ENCODE measurements around the gene SIAE.

The SIAE gene

DNA sequence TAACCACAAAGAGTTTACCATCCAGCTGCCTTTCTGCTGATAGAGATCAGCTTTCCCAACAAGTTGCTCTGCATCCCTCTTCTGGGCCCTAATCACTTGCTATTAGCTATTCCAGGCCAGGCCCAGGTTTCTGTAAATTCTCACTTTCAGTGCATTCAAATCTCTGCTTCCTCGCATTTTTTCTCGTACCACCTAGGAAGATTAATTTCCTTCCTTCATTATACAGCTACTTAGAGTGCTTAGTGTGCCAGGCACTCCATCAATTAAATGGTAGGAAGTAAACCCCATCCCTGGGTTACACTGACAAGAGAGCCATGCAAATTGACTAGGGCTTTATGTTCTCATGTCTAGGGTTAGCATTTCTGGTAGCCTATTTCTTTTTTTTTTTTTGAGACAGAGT is 9.7 kb downstream of the SIAE start:
- no peak for DNase-seq (ENCODE audit: low read depth)

DNA sequence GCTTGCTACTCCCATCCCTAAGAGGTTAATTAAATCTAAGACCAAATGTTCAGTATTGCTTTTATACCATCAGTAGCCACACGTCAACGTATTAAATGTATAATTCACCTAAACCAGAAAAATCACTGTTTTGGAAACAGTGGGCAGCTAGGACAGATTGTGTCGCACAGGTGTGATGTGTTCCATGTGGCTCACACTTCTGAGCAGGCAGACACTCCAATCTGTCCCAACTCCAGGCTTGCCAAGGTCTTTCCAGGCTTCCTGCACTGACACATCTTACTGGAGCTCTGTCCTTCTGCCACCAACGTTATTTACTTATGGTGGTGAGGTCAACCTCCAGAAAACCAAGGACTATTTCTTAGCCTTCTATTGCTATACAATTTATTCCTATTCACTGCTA is 11.4 kb downstream of the SIAE start:
- DNase-seq (ENCODE audit: low read depth) = no peak

DNA sequence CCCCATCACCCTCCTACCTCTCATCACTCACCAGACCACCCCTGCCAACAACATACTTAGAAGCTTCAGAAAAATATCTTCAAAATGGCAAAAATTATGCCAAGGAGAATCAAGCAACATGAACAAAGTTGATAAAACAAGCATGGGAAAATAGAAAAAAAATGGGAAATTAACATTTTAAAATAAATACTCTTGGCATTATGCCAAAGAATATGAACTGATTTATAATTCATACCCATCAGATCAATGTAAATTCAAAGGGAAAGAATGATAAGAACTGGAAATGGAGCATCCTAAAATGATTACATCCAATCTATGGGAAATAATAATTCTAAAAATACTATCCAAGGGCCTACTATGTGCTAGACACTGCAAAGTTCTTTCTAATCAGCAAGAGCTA is 12.0 kb downstream of the SIAE start:
- no peak for DNase-seq (ENCODE audit: low read depth)

DNA sequence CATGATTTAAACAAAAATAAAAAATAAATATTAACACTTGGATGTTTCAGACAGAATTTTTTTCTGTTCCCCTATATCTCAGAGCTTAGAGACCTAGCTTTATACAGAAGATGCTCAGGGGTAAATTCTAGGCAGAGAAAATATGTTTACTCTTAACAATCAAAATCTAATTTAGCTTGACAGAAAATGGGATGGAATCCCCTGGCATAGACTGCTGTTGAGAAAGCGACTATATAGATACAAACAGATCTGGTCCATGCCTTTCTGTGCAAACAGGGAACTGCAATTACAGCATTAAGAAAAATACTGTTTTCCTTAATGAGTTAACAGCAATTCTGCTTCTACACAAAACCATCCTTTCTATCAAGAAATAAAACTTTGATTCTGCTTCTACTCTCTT is 14.6 kb downstream of the SIAE start:
- DNase-seq (ENCODE audit: low read depth) = no peak

DNA sequence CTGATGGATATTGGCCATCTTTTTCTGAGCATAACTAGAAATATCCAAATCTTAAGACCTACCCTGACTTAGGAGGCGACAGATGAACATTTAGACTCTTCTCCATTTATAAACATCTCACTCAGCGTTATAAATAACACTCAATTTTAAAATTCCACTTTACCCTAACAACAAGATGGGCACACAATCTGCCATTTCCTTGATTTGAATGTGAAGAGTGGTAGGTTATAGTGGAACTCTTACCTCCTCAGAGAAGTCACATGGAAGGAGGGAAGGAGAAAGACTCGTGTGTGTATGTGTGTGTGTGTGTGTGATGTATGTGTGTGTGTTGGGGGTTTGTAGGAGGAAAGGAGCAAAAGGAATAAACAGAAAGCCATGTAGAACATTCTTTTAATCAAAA is 15.0 kb downstream of the SIAE start:
- DNase-seq (ENCODE audit: low read depth) = no peak

DNA sequence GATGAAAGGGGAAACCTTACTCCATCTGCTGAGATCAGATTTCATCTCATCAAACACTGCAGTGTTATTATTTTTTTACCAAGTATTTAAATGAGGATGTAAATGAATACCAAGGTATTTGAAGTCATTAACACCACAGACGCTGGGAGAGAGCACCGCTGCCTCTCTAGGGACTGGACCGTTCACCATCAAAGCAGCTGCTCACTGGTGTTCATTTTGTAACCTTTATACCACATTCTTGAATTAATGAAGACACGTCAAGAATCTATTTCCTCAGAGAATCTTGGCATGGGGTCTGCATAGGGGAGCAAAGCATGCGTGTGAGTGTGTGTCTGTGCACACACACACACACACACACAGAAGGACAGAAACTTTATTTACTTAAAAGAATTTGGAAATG is 15.6 kb downstream of the SIAE start:
- DNase-seq (ENCODE audit: low read depth) = no peak

DNA sequence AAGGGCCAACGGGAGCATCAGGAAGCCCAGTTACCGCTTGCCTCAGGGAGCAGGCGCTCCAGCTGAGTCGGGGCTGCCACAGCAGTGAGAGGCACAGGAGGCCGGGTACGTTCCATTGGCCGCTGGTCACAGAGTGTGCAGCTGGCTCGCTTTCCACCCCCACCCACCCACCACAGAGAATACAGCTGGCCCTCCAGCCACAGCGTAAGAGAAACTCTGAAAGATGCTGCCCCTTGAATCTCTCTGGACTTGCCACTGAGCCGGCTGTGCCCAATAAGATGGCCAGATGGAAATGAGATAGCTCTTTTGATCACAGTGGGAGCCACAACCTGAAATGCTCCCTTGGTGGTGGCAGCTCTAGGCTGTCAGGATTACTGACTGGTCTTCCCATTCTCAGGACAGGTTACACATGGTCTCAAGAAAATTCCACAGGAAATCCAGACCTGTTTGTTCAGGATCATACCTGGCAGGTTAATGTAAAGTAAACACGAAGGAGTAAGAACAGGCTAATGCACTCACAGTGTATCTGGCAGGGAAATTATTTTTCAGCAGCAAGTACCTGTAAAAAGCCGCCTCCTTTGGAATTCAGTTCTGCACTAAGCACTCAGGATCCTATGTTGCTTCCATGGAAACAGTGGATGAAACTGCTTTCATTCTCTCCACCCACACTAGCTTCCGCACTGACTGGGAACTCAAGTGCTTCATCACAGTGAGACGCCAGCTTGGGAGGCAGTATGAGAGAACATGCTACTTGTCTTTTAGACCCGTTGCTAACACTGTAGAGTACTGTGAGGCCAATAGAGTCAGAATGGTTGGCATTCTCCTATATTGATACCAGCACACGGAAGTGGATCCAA is 16.5 kb downstream of the SIAE start:
- DNase-seq (ENCODE audit: low read depth) = no peak

DNA sequence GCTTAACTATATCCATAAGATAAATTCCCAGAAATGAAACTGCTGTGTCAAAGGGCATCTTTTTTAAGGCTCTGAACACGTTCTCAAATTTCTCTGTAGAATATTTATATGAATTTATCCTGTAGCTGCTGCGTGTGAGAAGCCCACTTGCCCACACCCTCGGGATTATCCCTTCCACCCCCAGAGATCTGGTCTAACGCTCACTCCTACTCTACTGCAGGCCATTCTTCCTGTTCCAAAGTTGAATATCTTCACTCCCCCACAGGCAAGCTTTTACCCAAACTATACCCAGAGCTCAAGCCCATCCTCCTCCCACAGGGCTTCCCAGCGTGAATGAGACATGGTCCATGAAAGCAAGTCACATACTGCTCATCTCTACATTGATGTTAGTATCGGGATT is 24.9 kb downstream of the SIAE start:
- DNase-seq (ENCODE audit: low read depth) = no peak

DNA sequence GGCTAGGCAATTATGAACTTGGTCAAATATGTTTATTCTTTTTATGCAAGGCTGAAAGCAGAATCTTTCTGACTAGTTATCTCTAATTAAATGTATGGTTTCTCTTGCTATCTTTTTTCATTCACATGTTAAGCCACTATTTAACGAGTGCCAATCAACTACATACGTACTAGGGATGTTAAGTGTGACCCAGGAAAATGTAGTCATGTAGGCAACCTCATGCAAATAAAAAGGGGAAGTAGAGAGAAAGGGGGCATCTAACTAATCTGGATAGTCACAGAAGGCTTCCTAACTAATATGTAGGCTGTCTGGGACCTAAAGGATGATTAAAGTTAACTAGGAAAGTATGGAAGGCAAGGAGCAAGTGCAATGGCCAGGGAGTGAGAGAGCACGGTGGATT is 27.4 kb downstream of the SIAE start:
- DNase-seq (ENCODE audit: low read depth) = no peak

DNA sequence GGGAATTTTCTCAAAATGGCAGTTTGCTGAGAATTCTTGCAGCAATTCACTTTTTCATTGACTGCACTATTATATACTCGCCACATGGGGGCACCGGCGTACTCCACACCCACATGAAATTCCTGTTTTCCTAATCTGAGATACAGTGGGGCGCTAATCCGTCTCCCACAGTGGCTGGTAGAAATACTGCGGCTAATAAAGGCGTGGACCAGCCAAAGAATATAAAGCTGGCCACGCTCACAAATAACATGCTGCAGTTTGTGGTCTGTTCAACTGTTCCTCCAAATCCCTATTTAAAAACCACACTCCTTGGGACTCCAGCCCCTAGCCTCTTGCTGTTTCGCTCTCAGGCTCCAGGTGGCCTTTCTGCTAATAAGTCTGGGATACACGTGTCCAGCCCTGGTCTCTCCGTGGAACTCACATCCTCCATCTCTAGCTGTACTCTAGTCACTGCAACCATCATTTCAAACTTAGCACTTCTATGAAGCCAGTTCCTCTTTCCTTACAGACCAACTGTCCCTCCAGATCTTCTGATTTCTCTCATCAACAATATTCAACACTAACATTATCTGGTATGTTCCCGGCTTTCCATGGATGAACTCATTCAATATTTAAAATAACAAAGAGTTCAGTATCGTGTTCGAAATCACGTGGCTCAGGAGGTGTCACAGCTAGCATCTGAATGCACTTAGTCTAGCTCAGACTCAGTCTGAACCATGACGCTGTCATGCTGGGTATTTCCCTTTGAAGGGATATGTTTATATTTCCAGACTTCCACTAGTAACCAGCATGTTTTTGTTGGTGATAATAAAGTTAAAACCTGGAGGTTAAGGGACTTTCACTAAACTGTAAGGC is 28.9 kb downstream of the SIAE start:
- DNase-seq (ENCODE audit: low read depth) = peak; percentile 6

DNA sequence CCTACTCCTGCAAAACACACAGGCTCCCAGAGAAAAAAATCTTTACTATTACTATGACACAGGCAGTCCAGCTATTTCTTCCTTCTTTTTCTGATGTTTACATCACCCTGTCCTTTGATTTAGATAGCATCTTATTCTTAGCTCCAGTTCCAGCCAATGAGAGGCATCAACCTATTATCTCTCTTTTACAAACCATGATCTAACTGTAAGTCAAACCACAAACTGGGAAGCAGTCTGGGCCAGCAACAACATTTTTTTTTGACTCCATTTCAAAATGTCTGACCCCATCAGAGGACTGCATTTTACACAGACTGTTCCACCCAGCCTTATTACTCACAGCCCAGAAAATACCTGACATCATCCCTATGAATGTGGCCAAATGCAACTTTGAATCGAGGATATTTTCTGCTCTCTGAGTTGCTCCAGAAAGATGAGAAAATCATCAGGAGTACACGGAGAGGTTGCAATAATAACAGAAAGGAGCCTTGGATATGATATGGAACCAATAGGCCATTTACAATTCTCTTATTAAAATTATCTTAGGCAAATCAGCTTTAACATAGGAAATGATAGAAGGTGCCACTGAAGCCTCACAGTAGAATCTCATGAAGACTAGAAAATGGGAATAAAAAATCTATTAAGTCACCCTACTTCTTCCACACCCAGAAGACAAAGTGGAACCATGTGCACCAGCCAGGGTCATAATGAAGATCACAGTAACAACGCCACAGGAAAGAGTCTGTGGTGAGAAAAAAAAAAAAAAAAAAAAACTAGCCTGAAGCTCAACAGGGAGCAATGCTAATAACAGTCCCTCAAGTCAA is 29.7 kb downstream of the SIAE start:
- no peak for DNase-seq (ENCODE audit: low read depth)

DNA sequence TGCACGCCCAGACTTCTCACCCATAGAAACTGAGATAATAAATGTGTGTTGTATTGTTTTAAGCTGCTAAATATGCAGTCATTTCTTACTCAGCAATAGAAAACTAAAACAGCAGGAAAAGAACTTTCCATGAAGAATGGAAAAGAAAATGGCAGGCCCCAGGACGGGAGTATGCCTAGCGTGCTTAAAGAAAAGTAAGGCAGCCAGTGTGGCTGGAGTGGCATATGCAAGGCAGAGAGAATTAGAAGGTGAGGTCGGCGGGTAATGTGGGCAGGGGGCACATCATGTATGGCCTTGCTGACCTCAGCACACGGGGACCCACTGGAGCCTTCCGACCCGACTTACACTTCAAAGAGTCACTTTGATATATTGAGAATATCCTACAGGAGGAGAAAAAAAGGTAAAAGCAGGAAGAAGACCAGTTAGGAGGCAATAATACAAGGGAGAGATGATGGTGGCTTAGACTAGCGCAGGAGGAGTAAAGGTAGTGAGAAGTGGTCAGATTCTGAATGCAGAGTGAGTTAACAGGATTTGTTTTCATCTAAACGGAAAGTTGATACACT is 30.4 kb downstream of the SIAE start:
- DNase-seq (ENCODE audit: low read depth) = no peak

DNA sequence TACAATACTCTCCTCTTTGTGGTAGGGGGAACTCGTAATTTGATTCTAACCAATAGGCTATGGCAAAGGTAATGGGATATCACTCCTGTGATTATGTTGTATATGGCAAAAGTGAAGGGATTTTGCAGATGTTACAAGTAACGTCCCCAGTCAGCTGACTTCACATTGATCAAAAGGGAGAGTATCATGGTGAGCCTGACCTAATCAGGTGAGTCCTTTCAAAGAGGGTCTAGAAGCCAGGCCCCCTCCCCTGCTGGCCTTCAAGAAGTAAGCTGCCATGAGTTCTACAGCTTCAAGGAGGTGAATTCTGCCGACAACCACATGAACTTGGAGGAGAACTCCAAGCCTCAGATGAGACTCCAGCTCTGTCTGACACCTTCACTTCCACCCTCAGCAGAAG is 30.9 kb downstream of the SIAE start:
- DNase-seq (ENCODE audit: low read depth) = no peak

DNA sequence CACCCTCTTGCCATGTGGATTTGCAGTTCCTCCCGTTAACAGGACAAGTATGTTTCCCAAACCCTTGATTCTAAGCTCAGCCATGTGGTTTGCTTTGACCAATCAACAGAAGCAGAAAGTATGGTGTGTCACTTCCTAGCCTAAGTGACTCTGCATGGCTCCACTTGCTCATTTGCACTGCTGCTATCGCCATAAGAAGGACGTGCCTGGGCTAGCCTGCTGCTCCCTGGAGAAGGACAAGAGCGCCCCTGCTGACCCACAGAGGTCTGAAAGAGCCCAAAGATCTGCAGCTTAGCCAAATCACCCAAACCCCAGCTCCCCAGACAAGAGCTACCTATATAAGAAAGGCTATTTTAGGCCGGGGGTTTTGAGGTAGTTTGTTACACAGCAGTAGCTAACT is 32.9 kb downstream of the SIAE start:
- DNase-seq (ENCODE audit: low read depth) = no peak

DNA sequence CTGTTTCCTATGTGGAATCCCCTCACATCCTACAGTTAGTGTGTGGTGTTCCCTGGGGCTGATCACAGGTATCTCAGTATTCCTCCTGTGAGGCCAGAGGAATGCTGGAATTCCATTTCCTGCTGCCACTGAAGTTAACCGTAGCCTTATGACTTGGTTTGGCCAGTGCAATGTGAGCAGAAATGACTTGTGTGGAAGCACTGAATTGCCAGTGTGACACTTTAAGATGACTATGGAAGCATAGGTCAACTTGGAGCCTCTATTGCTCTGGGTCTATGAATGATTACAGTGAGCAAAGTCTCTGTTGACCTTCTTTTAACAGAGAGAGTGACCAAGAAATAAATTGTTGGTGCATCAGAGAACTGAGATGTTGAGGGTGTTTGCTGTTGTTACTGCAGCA is 34.4 kb downstream of the SIAE start:
- DNase-seq (ENCODE audit: low read depth) = no peak

DNA sequence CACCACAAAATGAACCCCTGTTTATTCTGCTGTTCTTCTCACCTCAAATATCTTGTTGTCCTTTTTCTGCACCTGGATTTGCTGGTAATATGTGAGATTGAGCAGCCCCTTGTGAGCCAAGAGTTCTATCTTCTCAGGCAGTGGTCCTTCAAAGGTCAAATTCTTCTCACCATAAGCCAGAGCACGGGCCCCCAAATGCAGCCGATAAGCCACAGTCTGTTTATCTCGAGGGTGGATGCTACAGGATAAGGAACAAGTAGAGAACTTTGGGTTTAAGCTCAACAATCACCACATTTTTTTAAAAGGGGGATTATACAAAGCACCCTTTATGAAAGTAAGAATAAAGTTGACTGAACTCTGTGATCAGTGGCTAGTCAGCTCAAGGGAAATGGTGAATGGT is 35.0 kb downstream of the SIAE start:
- DNase-seq (ENCODE audit: low read depth) = no peak

DNA sequence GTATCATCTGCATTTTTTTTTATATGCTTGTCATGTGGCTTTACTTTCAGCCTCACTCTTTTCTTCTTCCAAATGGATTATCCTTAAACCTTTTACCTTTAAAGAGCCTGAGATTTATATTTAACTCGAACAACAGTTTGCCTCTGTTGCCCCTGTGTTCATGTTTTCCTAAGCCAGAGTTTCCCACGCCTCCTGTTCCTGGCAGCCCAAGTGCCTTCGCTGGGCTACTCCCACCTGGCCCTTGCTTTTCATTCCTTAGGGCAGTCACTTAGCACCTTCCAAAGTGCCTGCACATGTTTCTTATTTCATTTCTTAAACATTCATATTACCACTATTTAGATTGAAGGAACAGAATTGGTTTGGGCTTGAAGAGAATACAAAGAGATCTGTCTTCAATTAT is 37.6 kb downstream of the SIAE start:
- no peak for DNase-seq (ENCODE audit: low read depth)

DNA sequence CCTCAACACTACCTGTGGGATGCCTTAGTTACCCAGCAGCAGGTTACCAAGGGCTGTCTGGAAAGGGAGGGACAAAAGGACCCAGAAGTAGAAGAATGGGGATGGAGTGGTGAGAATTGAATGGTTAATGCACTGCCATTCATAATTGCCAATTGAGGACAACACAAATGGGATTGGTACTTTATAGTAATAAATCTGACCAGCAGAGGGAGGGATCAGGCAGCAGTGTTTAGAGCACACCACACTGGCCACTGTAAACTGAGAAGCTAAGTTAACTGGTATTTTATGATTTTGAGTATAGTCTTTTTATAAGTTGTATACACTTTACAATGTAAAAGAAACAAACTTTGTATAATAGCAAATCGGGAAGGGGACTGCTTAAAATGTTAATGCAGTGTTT is 40.2 kb downstream of the SIAE start:
- DNase-seq (ENCODE audit: low read depth) = no peak

DNA sequence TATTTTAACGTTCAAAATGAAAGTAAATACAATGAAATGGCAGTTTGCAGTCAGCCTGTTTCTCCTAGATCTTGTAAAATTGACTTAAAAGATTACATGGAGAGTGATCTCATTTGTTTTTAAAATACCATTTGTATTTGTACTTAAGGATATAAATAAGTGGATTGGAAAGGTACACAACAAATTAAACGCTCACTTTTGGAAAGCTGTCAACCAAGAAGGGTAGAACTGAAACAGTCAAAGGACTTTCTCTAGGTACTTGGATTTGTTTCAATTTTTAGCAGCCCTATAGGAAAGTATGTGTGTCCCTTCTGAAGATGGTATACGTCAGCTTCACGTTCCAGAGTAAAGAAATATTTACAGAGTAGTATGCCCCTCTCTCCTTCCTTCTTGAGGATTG is 43.6 kb downstream of the SIAE start:
- DNase-seq (ENCODE audit: low read depth) = no peak

DNA sequence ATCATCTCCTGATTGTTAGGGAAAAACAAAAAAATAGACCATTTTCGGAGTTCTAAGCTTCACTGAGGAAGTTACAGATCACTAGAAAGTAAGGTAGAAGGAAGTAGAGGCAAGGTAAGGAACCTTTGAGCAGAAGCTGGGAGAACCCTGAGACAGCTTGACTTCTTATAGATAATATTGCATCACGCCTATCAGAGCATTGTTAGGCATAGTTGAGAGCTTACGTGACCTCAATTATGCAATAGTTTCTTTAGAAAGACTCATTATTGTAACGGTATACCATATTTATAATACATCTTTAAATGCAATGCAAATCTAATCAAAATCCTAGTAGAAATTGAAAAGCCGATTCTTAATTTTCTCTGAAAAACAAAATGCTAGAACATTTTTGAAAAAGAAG is 46.0 kb downstream of the SIAE start:
- DNase-seq (ENCODE audit: low read depth) = no peak

DNA sequence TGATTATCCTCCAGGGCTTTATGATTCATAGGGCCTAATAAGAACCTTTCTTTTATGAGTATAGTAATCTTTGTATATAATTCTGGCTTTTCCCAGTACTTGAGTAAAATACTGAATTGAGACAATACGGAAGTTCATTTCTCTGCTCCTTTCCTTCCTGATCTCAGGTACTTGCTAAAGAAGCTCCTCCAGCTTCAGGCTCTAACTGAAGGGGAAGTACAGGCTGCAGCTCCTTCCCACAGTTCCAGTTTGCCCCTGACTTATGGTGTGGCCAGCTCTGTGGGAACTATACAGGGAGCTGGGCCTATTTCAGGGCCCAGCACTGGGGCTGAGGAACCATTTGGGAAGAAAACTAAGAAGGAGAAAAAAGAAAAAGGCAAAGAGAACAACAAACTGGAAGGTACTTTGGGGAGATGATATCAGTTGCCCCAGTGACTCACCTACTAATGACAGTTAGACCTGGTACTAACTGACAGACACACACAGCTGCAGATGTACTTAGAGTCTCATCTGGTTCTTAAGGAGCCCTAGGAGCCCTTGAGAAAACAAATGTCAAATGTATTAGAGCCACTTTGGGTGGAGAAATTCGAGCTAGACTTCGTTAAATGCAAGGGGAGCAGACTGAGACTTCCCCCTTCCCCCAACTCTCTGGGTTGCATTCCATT is 47.9 kb downstream of the SIAE start:
- DNase-seq (ENCODE audit: low read depth) = no peak

All from activated T-cell treated with anti-CD3 and anti-CD28 coated beads for 48 hours (primary cell).